ENCODE data around the gene ARV1.
"Not testable (repeated sequence)": the region's sequence is repeated elsewhere in the genome, so short reads cannot be mapped to it uniquely, and the experiment has no call there.

Gene ARV1

DNA sequence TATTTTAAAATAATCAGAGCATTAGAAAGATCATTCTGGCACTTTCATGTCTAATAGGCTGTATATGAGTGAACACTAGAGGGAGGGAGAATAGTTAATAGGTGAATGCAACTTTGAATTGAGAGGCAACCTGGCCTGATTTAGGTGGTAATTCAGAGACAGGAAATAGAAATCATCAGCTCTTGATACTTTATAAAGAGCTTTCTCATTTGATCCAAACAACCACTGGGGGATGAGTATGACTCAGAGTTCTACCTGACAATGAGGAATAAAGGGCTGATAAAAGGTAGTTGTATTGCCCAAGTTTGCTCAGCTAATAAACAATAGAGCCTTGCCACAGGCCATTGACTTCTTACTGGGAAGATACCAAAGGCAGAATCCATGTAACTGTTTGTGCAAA lies 66.4 kb downstream of the ARV1 start:
- DNase-seq = no peak

DNA sequence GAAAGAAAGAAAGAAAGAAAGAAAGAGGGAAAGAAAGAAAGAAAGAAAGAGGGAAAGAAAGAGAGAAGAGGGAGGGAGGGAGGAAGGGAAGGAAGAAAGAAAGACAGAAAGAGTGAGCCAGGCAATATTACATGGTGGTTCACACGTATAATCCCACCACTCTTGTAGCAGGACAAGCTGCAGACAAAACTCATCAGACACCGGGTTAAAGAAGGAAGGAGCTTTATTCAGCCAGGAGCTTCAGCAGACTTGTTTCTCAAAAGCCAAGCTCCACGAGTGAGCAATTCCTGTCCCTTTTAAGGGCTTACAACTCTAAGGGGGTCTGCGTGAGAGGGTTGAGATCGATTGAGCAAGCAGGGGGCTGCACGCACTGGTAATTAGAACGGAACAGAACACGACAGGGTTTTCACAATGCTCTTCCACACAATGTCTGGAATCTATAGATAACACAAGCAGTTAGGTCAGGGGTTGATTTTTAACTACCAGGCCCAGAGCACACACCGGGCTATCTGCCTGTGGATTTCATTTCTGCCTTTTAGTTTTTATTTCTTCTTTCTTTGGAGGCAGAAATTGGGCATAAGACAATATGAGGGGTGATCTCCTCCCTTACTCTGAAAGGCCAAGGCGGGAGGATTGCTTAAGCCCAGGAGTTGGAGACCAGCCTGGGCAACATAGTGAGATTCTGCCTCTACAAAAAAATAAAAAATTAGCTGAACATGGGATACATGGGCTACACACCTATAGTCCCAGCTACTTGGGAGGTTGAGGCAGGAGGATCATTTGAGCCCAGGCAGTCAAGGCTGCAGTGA lies 67.2 kb downstream of the ARV1 start:
- not testable (repeated sequence) for DNase-seq

DNA sequence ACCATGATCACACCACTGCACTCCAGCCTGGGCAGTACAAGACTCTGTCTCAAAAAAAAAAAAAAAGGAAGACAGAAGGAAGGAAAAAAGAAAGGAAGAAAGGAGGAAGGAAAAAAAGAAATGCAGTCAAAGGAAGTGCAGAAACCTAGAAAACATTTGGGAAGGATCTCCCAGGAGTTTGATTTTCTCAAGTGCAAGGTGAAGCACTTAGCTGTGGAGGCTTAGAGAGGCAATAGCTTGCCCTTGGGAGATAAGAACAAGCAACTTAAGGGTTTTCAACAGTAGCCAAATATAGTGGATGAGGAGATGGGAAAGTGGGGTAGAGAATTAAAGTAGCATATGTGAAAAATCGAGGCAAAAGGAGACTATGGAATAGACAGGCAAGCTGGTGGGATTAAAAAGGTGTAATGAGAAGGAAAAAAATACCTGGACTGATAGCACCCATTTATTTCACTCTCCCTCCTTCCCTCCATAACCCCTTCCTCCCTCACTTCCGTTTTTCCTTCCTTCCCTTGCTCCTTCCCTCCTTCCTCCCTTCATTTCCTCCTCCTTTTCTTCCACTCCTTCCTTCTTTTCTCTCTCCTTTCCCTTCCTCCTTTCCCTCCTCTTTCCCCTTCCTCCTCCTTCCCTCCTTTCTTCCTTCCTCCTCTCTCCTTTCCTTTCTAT lies 68.0 kb downstream of the ARV1 start:
- no peak for DNase-seq

DNA sequence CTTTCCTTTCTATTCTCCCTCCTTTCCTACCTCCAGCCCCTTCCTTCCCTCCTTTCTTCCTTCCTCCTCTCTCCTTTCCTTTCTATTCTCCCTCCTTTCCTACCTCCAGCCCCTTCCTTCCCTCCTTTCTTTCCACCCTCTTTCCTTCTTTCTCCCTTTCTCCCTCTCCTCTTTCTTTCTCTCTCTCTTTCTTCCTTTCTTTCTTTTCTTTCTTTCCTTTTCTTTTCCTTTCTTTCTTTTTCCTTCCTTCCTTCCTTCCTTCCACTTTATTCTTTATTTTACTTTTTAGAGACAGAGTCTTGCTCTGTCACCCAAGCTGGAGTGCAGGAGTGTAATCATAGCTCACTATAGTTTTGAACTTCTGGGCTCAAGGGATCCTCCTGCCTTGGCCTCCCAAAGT lies 68.6 kb downstream of the ARV1 start:
- DNase-seq = not testable (repeated sequence)

DNA sequence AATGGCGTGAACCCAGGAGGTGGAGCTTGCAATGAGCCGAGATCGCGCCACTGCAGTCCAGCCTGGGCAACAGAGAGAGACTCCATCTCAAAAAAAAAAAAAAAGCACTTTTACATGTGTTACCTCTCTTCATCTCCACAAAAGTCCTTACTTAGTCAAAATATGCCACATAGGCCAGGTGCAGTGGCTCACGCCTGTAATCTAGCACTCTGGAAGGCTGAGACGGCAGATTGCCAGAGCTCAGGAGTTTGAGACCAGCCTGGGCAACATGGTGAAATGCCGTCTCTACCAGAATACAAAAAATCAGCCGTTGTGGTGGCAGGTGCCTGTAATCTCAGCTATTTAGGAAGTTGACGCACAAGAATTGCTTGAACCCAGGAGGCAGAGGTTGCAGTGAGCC lies 69.5 kb downstream of the ARV1 start:
- DNase-seq = not testable (repeated sequence)

DNA sequence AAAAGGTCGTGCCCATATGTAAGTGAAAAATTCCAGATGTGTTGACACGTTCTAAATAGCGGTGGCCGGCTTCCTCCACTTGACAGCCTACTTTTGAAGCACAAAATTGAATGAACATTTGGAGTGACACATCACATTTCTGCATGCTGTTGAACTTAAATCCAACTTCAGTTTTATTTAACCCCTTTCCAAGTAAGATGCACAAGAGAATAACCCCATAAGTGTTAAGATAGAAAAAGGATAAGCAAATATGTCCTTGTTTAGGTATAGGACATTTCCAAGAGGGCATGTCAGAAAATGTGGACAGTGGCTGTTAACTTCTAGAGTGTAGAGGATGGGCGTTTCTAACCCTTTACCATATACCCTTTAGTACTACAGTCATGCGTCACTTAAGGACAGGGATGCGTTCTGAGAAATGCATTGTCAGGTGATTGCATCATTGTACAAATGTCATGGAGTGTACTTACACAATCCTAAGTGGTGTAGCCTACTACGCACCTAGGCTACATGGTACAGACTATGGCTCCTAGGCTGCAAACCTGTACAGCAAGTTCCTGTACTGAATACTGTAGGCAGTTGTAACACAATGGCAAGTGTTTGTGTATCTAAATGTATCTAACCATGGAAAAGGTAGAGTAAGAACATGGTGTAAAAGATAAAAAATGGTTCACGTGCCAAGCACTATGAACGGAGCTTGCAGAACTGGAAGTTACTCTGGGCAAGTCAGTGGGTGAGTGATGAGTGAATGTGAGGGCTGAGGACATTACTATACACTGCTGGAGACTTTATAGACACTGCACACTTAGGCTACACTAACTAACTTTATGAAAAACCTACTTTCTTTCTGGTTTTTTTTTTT lies 70.5 kb downstream of the ARV1 start:
- DNase-seq = no peak
